BE2C (cell line): ENCODE results near the gene FCF1.

Source experiments
- DNase-seq: peaks from one replicate; pipeline ENCODE4 v3.0.0-alpha.2; 2020
- H3K27me3 ChIP-seq: fragments of 250-450 bp; sonication (Bioruptor Pico); 2 replicates; pipeline ENCODE4 v1.5.1; 2020; ENCODE audit warnings: mild to moderate bottlenecking
- H3K36me3 ChIP-seq: fragments of 250-450 bp; sonication (Bioruptor Pico); 2 replicates; pipeline ENCODE4 v1.5.1; 2020; ENCODE audit warnings: mild to moderate bottlenecking
- H3K4me1 ChIP-seq: fragments of 250-450 bp; sonication (Bioruptor Pico); 2 replicates; pipeline ENCODE4 v1.5.1; 2020
- H3K4me3 ChIP-seq: 2 replicates; pipeline ENCODE4 v1.5.1; 2011; ENCODE audit warnings: low read depth, low read length
- H3K9me3 ChIP-seq: fragments of 250-450 bp; sonication (Bioruptor Pico); 2 replicates; pipeline ENCODE4 v1.5.1; 2020
- TF ChIP-seq, protein P1 (sequence below): IDR thresholded peaks from 2 replicates; pipeline ENCODE4 v1.5.1; 2012; ENCODE audit warnings: mild to moderate bottlenecking, low read depth, low read length

FCF1 gene

DNA sequence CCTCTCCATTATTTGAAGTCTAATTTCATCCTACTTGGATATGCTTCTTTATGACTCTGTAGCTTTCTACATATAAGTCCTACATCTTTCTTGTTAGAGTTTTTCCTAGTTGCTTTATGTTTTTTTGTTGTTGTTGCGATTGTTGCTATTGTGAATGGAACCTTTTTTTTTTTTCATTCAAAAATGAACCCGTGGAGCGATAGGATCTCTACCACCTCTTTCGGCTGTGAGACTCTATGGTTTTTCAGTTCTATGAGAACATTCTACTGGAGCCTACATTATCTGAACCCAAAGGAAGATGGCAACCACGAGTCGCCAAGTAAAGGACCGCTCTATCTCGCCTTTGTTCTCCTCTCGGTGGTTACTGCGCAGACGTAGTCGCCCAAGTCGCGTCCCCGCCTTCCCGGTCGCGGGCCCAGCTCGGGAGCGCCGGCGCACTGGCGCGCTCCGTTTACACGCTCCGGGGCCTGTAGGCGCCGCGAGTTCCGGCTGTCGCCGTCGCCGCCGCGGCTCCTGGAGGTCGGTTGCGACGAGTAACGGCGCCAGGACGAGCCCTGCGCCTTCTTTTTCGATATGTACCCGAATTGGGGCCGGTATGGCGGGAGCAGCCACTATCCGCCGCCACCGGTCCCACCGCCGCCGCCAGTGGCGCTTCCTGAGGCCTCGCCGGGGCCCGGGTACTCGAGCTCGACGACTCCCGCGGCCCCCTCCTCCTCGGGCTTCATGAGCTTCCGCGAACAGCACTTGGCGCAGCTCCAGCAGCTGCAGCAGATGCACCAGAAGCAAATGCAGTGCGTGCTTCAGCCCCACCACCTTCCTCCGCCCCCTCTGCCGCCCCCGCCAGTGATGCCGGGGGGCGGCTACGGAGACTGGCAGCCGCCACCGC, 50.2 kb downstream of the FCF1 start, which contains the start of gene YLPM1:
TSS of gene YLPM1 (plus strand) at position 400 of the 886 bp plus-strand sequence. CDS start at position 574, 174 bp downstream.
- TF ChIP-seq, protein P1, sequence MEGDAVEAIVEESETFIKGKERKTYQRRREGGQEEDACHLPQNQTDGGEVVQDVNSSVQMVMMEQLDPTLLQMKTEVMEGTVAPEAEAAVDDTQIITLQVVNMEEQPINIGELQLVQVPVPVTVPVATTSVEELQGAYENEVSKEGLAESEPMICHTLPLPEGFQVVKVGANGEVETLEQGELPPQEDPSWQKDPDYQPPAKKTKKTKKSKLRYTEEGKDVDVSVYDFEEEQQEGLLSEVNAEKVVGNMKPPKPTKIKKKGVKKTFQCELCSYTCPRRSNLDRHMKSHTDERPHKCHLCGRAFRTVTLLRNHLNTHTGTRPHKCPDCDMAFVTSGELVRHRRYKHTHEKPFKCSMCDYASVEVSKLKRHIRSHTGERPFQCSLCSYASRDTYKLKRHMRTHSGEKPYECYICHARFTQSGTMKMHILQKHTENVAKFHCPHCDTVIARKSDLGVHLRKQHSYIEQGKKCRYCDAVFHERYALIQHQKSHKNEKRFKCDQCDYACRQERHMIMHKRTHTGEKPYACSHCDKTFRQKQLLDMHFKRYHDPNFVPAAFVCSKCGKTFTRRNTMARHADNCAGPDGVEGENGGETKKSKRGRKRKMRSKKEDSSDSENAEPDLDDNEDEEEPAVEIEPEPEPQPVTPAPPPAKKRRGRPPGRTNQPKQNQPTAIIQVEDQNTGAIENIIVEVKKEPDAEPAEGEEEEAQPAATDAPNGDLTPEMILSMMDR = peak; percentile 58
- Histone ChIP-seq H3K27me3 (no peaks in the 10 kb centered on the region), H3K9me3 (no peaks in the 10 kb centered on the region), H3K4me1 (peaks cover 2% of the 10 kb centered on the region; the same call in 1 of the 2 replicates), H3K4me3 (peak within 1 kb of the TSS; percentile 78), H3K36me3 (peaks cover 5% of the 10 kb centered on the region)
- peak; percentile 93 for DNase-seq

DNA sequence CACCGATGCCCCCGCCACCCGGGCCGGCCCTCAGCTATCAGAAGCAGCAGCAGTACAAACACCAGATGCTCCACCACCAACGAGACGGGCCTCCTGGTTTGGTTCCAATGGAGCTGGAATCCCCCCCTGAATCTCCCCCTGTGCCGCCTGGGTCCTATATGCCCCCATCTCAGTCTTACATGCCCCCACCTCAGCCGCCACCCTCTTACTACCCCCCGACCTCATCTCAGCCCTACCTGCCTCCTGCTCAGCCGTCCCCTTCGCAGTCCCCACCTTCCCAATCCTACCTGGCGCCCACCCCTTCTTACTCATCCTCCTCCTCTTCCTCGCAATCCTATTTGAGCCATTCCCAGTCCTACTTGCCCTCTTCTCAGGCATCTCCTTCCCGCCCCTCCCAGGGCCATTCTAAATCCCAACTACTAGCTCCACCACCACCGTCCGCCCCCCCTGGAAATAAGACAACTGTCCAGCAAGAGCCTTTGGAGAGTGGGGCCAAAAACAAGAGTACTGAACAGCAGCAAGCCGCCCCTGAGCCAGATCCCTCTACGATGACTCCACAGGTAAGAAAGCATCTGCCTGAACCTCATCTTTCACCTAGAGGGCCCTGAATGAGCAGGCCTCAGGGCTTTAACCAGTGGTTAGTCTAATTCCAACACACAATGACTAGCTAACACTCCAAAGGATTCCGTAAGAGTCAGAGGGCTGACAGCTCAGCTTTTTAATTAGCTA, 51.0 kb downstream of the FCF1 start:
- DNase-seq = peak; percentile 11
- TF ChIP-seq, protein P1 = no peak

DNA sequence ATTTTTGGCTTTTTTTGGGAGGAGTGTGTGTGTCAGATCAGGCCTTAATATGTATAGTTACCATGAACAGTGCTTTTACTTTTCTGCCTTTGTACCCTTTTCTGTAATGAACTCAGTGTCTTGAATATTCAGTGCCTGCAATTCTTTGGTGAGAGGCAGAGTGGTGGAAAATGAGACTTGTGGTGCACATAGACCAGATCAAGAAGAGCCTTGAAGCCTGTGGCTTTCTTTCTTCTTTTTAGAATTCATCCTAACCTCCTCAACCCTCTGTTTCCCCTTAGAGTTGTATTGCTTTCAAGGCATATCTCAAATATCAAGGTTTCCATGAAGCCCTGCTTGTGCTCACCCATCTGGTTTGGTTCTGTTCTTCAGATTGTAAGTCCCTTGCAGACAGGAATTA, 52.8 kb downstream of the FCF1 start:
- no peak for DNase-seq
- no peaks in the 10 kb centered on the region for H3K9me3 ChIP-seq
- peaks cover 2% of the 10 kb centered on the region; the same call in 1 of the 2 replicates for H3K4me1 ChIP-seq
- TF ChIP-seq, protein P1 = no peak
- peak overlapping the region; percentile 78 for H3K4me3 ChIP-seq
- H3K36me3 ChIP-seq = peaks cover 5% of the 10 kb centered on the region
- H3K27me3 ChIP-seq = no peaks in the 10 kb centered on the region

More for the DNA sequence above, 51.0 kb downstream of the FCF1 start:
- H3K36me3 ChIP-seq = peaks cover 5% of the 10 kb centered on the region
- no peaks in the 10 kb centered on the region for H3K9me3 ChIP-seq
- H3K27me3 ChIP-seq = no peaks in the 10 kb centered on the region
- peak overlapping the region; percentile 78 for H3K4me3 ChIP-seq
- H3K4me1 ChIP-seq = peaks cover 2% of the 10 kb centered on the region; the same call in 1 of the 2 replicates

DNA sequence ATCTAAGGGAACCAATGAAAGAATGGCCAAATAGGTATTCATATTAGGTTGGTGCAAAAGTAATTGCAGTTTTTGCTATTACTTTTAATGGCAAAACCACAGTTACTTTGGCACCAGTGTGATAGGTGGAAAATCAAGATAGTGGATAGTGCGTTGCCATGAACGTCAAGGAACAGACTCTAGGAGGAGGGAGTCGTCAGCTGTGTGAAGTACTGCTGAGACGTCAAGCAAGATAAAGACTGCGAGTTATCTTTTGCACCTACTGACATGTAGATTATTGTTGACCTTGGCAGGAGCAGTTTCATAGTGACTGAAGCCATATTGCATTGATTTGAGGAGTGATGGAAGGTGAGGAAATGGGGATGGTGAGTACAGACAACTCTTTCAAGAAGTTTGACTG, 58.5 kb downstream of the FCF1 start:
- H3K36me3 ChIP-seq = peaks cover 13% of the 10 kb centered on the region
- no peak for DNase-seq
- TF ChIP-seq, protein P1 = no peak

DNA sequence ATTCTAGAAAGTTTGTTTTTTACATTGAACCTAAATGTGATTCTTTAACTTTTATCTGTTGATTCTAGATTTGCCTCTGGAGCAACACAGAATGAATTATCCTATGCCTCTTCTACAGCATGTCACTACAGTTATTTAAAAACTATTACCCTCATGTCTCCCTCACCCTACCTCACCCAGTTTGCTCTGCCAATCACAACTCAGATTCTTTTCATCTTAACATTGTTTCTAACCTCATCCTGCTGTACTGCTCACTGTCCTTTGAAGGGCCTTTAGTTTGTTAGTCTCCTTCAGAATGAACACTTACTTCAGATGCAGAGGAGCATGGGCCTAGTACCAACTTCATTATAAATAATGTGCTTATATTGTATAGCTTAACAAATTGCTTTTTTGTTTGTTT, 71.7 kb downstream of the FCF1 start:
- 0 out of 2 replicates have a peak, but pooled peaks cover 3% of the 10 kb centered on the region for H3K4me1 ChIP-seq
- no peak overlapping the region for H3K4me3 ChIP-seq
- no peaks in the 10 kb centered on the region for H3K9me3 ChIP-seq
- no peaks in the 10 kb centered on the region for H3K27me3 ChIP-seq
- TF ChIP-seq, protein P1 = no peak
- peaks cover 79% of the 10 kb centered on the region for H3K36me3 ChIP-seq
- no peak for DNase-seq

More for the DNA sequence above, 58.5 kb downstream of the FCF1 start:
- Histone ChIP-seq H3K27me3 (no peaks in the 10 kb centered on the region), H3K4me1 (peaks cover 2% of the 10 kb centered on the region; the same call in 1 of the 2 replicates), H3K4me3 (no peak overlapping the region), H3K9me3 (no peaks in the 10 kb centered on the region)
